ENCODE results near the gene EYS.

- TF ChIP-seq, protein P1, sequence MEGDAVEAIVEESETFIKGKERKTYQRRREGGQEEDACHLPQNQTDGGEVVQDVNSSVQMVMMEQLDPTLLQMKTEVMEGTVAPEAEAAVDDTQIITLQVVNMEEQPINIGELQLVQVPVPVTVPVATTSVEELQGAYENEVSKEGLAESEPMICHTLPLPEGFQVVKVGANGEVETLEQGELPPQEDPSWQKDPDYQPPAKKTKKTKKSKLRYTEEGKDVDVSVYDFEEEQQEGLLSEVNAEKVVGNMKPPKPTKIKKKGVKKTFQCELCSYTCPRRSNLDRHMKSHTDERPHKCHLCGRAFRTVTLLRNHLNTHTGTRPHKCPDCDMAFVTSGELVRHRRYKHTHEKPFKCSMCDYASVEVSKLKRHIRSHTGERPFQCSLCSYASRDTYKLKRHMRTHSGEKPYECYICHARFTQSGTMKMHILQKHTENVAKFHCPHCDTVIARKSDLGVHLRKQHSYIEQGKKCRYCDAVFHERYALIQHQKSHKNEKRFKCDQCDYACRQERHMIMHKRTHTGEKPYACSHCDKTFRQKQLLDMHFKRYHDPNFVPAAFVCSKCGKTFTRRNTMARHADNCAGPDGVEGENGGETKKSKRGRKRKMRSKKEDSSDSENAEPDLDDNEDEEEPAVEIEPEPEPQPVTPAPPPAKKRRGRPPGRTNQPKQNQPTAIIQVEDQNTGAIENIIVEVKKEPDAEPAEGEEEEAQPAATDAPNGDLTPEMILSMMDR (IDR thresholded peaks at IDR 0.05) = no peak
- TF ChIP-seq POLR2A (IDR thresholded peaks at IDR 0.05) = no peak
Observed at GRCh38 chr6:63773200-63773599, 1933.8 kb downstream of the EYS start.
